PC-9 (cell line): Measurements from ENCODE around the gene GPR32. TPM values are rescaled to one million over a fixed set of nuclear protein-coding genes. Genes with fewer than 3 reads are reported as not detected.

ENCODE experiments used
- BruUV-seq: library from RNA; stranded (reverse); fragments of 400-500 nt; replicated peaks from 2 replicates; lab custom pipeline; 2021; lab: Mats Ljungman, UMichigan
- CTCF ChIA-PET: fragments of 300-600 bp; sonication (Branson Sonifier 250); formaldehyde crosslinking; loops from one replicate; lab custom pipeline; 2022; ENCODE audit warnings: antibody characterized with exemption; lab: Charles Lee
- POLR2A ChIA-PET: fragments of 300-600 bp; sonication (Branson Sonifier 250); formaldehyde crosslinking; loops from one replicate; lab custom pipeline; 2022; ENCODE audit warnings: antibody characterized with exemption; ENCODE audit not compliant: unreplicated experiment; lab: Charles Lee
- DNase-seq, 2 experiments: peaks; one replicate each; pipeline versions ENCODE4 v3.0.0 to v3.0.0-alpha.2; 2015 to 2022; ENCODE audit warnings: mixed read lengths in 1 of 2
- H2AFZ ChIP-seq: fragments of 200-600 bp; sonication (generic); 2 replicates; pipeline ENCODE4 v1.8.1; 2017; ENCODE audit warnings: antibody characterized with exemption
- H3F3A ChIP-seq: fragments of 200-600 bp; sonication (generic); 2 replicates; pipeline ENCODE4 v1.8.1; 2017; ENCODE audit warnings: antibody characterized with exemption, mild to moderate bottlenecking, low read depth; ENCODE audit not compliant: insufficient read depth
- H3K27ac ChIP-seq: fragments of 200-600 bp; sonication (generic); 2 replicates; pipeline ENCODE4 v1.6.1; 2016; ENCODE audit warnings: mixed run types
- H3K27me3 ChIP-seq: fragments of 200-600 bp; sonication (generic); 2 replicates; pipeline ENCODE4 v1.6.1; 2016; ENCODE audit warnings: low read depth, mixed run types; ENCODE audit not compliant: insufficient read depth
- H3K36me3 ChIP-seq: fragments of 200-600 bp; sonication (generic); 2 replicates; pipeline ENCODE4 v1.6.1; 2016; ENCODE audit warnings: low read depth, mixed run types
- H3K4me1 ChIP-seq: fragments of 200-600 bp; sonication (generic); replicated peaks from 2 replicates; pipeline ENCODE4 v1.6.1; 2016; ENCODE audit warnings: mixed run types; ENCODE audit not compliant: insufficient read depth
- H3K4me2 ChIP-seq: fragments of 200-600 bp; sonication (generic); 2 replicates; pipeline ENCODE4 v1.6.1; 2017; ENCODE audit warnings: mixed run types
- H3K4me3 ChIP-seq: fragments of 200-600 bp; sonication (generic); 2 replicates; pipeline ENCODE4 v1.6.1; 2016; ENCODE audit warnings: mixed run types
- H3K79me2 ChIP-seq: fragments of 200-600 bp; sonication (generic); 2 replicates; pipeline ENCODE4 v1.6.1; 2017; ENCODE audit warnings: low read depth, mixed run types
- H3K9me2 ChIP-seq: fragments of 200-600 bp; sonication (generic); 2 replicates; pipeline ENCODE4 v1.8.1; 2017; ENCODE audit warnings: mild to moderate bottlenecking; ENCODE audit not compliant: insufficient read depth
- H3K9me3 ChIP-seq: fragments of 200-600 bp; sonication (generic); 2 replicates; pipeline ENCODE4 v1.8.1; 2016; ENCODE audit warnings: low read depth; ENCODE audit not compliant: insufficient read depth
- H4K20me1 ChIP-seq: fragments of 200-600 bp; sonication (generic); 2 replicates; pipeline ENCODE4 v1.8.1; 2017; ENCODE audit not compliant: insufficient read depth
- EZH2 ChIP-seq: fragments of 200-600 bp; sonication (generic); IDR thresholded peaks from 2 replicates; pipeline ENCODE4 v1.8.0; 2017; ENCODE audit warnings: antibody characterized with exemption, low read depth
- intact Hi-C: fragments of 100-400 bp; cut with micrococcal nuclease; formaldehyde crosslinking; loops from one replicate; pipeline ENCODE4 v1.10.0; 2022; ENCODE audit not compliant: unreplicated experiment
- total RNA-seq: library from RNA; stranded (reverse); gene quantifications from 2 replicates; pipeline ENCODE4 v1.2.3, GENCODE V29; 2021
- TF ChIP-seq, protein P1 (sequence below): fragments of 200-600 bp; sonication (generic); conservative IDR thresholded peaks from 2 replicates; pipeline ENCODE4 v1.6.1; 2017; ENCODE audit warnings: mixed run types, antibody characterized with exemption, mild to moderate bottlenecking, moderate library complexity

GPR32 gene
- total RNA-seq, 1 experiment from 2014 or later = not detected

DNA sequence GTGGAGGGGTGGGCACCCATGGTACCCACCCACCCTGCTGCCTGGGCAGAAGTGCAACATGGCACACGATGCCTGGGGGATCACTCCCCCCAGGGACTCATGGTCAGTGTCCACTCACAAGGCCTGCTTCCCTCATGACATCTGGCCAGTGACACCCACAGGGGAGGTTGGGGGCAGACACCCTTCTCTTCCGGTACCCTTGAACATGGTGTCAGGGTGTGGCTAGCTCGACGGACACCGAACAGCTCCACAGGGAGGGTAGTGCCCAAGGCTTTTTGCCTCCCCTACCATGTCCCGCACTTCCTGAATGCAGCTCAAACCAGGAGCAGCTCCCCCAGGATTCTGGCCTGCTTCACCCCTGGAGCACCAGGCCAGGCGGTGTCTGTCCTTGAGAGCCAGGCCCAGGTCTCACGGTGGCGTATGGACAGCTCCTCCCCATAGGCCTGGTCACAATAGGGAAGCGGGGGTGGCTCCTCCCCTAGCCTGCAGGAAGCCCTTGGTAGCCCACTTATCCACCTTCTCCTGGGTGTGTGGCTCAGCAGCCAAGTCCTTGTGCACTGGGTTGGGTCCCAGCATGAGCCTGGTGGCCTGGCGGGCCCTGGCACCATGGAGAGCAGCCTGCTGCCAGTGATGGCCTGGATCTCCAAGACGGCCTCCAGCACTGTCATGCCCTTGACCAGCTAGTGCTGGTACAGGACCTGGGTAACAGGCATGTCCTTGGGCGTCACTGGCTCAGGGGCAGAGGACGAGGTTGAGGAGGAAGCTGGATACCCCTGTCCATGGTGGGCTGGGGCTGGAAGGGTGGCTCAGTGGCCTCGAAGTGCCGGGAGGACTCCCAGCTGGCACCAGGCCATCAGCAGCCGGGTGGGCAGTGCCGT is 27.8 kb downstream of the GPR32 start:
- ChIA-PET POLR2A (no interaction called here), CTCF (no interaction called here)
- no peak overlapping the region for H3K4me3 ChIP-seq
- peaks cover 36% of the 10 kb centered on the region for H3K79me2 ChIP-seq
- H3K27me3 ChIP-seq = no peaks in the 10 kb centered on the region
- no peak for DNase-seq
- H3K9me2 ChIP-seq = no peaks in the 10 kb centered on the region
- peaks cover 42% of the 10 kb centered on the region for H3K36me3 ChIP-seq
- no TSS peak for BruUV-seq
- no peak overlapping the region for H3K27ac ChIP-seq
- H3K9me3 ChIP-seq = no peaks in the 10 kb centered on the region
- H3K4me1 ChIP-seq = peaks cover 13% of the 10 kb centered on the region
- peaks cover 96% of the 10 kb centered on the region for H3F3A ChIP-seq
- H2AFZ ChIP-seq = no peak overlapping the region
- intact Hi-C loops = no loop called here
- peaks cover 77% of the 10 kb centered on the region for H4K20me1 ChIP-seq
- TF ChIP-seq EZH2 = no peak
- TF ChIP-seq, protein P1, sequence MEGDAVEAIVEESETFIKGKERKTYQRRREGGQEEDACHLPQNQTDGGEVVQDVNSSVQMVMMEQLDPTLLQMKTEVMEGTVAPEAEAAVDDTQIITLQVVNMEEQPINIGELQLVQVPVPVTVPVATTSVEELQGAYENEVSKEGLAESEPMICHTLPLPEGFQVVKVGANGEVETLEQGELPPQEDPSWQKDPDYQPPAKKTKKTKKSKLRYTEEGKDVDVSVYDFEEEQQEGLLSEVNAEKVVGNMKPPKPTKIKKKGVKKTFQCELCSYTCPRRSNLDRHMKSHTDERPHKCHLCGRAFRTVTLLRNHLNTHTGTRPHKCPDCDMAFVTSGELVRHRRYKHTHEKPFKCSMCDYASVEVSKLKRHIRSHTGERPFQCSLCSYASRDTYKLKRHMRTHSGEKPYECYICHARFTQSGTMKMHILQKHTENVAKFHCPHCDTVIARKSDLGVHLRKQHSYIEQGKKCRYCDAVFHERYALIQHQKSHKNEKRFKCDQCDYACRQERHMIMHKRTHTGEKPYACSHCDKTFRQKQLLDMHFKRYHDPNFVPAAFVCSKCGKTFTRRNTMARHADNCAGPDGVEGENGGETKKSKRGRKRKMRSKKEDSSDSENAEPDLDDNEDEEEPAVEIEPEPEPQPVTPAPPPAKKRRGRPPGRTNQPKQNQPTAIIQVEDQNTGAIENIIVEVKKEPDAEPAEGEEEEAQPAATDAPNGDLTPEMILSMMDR = no peak
- H3K4me2 ChIP-seq = no peak overlapping the region

DNA sequence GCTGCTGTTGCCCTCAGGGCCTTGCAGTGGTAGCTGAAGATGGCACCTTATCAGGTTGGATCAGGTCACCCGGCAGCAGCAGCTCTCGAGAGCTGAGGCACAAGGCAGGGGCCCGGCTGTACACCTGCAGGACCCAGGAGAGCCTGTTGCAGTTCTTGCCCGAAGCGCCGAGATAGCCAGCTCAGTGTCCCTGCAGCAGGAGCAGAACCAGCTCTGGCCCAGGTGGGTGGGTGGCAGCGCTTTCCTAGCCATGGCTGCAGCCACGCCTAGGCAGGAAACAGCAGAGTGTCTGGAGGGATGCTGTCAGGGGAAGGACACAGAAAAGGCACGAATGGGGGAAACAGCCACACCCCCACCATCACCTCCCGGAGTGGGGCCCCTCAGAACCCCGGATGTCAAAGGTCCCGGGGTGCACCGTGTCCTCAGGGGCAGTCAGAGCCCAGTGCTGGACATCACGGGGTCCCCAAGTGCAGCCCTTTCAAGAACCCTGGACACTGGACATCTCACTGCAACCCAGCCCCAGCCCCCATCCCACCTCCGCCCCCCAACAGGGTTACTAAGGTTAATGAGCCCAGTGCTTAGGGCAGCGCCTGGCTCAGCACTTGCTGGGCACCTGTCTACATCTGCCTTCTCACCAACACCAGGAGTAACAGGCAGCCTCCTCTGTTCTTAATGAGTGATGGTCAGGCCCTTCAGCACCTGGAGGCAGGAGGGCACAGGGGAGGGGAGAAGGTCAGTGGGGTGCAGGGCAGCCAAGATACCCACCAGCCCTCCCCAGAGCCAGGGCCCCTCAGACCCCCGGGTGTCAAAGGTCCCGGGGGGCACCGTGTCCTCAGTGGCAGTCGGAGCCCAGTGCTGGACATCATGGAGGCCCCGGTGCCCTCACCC is 28.6 kb downstream of the GPR32 start:
- intact Hi-C loops = no loop called here
- H4K20me1 ChIP-seq = peaks cover 82% of the 10 kb centered on the region
- H3K36me3 ChIP-seq = peaks cover 43% of the 10 kb centered on the region

DNA sequence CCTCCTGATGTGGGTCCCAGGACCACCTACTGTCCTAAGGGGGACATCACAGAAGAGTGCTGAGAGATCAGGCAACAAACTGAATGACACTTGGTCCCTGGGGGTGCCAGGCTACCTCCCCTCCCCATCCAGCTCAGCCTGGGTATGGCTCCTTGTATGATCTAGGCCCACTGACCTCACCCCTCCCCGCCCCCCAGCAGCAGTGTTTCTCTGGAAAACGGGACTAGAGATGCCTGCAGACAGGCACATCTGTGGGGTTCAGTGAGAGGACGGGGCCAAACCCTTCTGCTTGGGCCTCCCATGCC is 29.2 kb downstream of the GPR32 start:
- no peaks in the 10 kb centered on the region for H3K9me2 ChIP-seq
- H3K4me2 ChIP-seq = no peak overlapping the region
- H3K27ac ChIP-seq = no peak overlapping the region
- BruUV-seq = no TSS peak
- H3K36me3 ChIP-seq = peaks cover 43% of the 10 kb centered on the region
- DNase-seq = no peak
- H3K9me3 ChIP-seq = no peaks in the 10 kb centered on the region
- peaks cover 15% of the 10 kb centered on the region for H3K4me1 ChIP-seq
- H4K20me1 ChIP-seq = peaks cover 82% of the 10 kb centered on the region
- TF ChIP-seq, protein P1 = no peak
- no peak for TF ChIP-seq EZH2
- intact Hi-C loops = no loop called here
- peaks cover 88% of the 10 kb centered on the region for H3F3A ChIP-seq
- ChIA-PET POLR2A (no interaction called here), CTCF (no interaction called here)
- H3K4me3 ChIP-seq = no peak overlapping the region
- peaks cover 50% of the 10 kb centered on the region for H3K79me2 ChIP-seq
- no peaks in the 10 kb centered on the region for H3K27me3 ChIP-seq
- no peak overlapping the region for H2AFZ ChIP-seq

More for the DNA sequence above, 28.6 kb downstream of the GPR32 start:
- H3K9me3 ChIP-seq = no peaks in the 10 kb centered on the region
- BruUV-seq = no TSS peak
- H3K4me2 ChIP-seq = no peak overlapping the region
- H3K27ac ChIP-seq = no peak overlapping the region
- peaks cover 91% of the 10 kb centered on the region for H3F3A ChIP-seq
- H3K79me2 ChIP-seq = peaks cover 45% of the 10 kb centered on the region
- H2AFZ ChIP-seq = no peak overlapping the region
- POLR2A ChIA-PET = no interaction called here
- no peak for DNase-seq
- no peaks in the 10 kb centered on the region for H3K27me3 ChIP-seq
- H3K4me1 ChIP-seq = peaks cover 15% of the 10 kb centered on the region
- no peak overlapping the region for H3K4me3 ChIP-seq
- H3K9me2 ChIP-seq = no peaks in the 10 kb centered on the region
- CTCF ChIA-PET = no interaction called here
- TF ChIP-seq, protein P1 = no peak
- no peak for TF ChIP-seq EZH2
